GM12864 (cell line): ENCODE data around the gene STIM2.

Experiments used
- DNase-seq: peaks from one replicate; pipeline ENCODE4 v3.0.0-alpha.2; 2011; ENCODE audit warnings: low read depth
- H3K4me3 ChIP-seq: 2 replicates; pipeline ENCODE4 v1.5.1; 2011; ENCODE audit warnings: mild to moderate bottlenecking, low read depth, low read length, control low read depth
- TF ChIP-seq, protein P1 (sequence below): IDR thresholded peaks from 2 replicates; pipeline ENCODE4 v1.5.1; 2011; ENCODE audit warnings: low read depth, mild to moderate bottlenecking, moderate library complexity, low read length, control low read depth, inconsistent platforms; ENCODE audit errors: missing control alignments

Gene STIM2

GRCh38 chr4:27005501-27005900, 144.9 kb downstream of the STIM2 start:
- no peak for DNase-seq
- TF ChIP-seq, protein P1, sequence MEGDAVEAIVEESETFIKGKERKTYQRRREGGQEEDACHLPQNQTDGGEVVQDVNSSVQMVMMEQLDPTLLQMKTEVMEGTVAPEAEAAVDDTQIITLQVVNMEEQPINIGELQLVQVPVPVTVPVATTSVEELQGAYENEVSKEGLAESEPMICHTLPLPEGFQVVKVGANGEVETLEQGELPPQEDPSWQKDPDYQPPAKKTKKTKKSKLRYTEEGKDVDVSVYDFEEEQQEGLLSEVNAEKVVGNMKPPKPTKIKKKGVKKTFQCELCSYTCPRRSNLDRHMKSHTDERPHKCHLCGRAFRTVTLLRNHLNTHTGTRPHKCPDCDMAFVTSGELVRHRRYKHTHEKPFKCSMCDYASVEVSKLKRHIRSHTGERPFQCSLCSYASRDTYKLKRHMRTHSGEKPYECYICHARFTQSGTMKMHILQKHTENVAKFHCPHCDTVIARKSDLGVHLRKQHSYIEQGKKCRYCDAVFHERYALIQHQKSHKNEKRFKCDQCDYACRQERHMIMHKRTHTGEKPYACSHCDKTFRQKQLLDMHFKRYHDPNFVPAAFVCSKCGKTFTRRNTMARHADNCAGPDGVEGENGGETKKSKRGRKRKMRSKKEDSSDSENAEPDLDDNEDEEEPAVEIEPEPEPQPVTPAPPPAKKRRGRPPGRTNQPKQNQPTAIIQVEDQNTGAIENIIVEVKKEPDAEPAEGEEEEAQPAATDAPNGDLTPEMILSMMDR, result no peak

GRCh38 chr4:27005905-27006590, 145.4 kb downstream of the STIM2 start:
- TF ChIP-seq, protein P1, result no peak
- no peak for DNase-seq
- no peak overlapping the region for H3K4me3 ChIP-seq

More at GRCh38 chr4:27005501-27005900, 144.9 kb downstream of the STIM2 start:
- no peak overlapping the region for H3K4me3 ChIP-seq

- no peak for DNase-seq
- no peak overlapping the region for H3K4me3 ChIP-seq
- TF ChIP-seq, protein P1, result no peak
Measured at GRCh38 chr4:27006646-27007045, 146.0 kb downstream of the STIM2 start.

DNA sequence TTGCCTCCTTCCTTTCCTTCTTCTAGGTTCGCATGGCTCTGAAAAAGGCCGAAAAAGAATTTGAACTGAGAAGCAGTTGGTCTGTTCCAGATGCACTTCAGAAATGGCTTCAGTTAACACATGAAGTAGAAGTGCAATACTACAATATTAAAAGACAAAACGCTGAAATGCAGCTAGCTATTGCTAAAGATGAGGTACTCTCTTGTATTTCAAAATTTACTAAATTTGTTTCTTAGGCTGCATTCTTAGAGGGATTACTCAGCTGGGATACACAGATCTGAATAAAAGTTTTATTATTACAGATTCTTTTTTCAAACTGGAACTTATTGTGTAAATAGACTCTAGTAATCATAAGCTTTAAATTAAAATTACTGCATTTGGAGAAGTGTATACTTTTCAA, 146.9 kb downstream of the STIM2 start:
- no peak overlapping the region for H3K4me3 ChIP-seq
- no peak for DNase-seq
- TF ChIP-seq, protein P1, result no peak

- DNase-seq, result no peak
- TF ChIP-seq, protein P1, result no peak
- H3K4me3 ChIP-seq, result no peak overlapping the region
Measured at GRCh38 chr4:27008679-27009078, 148.0 kb downstream of the STIM2 start.

GRCh38 chr4:27009539-27009938, 148.9 kb downstream of the STIM2 start:
- TF ChIP-seq, protein P1, result no peak
- no peak overlapping the region for H3K4me3 ChIP-seq
- DNase-seq, result no peak

GRCh38 chr4:27010334-27010940, 149.8 kb downstream of the STIM2 start:
- DNase-seq, result peak; percentile 24
- TF ChIP-seq, protein P1, result peak; percentile 78
- H3K4me3 ChIP-seq, result no peak overlapping the region
